ENCODE data around the gene ZNF304.

DNA sequence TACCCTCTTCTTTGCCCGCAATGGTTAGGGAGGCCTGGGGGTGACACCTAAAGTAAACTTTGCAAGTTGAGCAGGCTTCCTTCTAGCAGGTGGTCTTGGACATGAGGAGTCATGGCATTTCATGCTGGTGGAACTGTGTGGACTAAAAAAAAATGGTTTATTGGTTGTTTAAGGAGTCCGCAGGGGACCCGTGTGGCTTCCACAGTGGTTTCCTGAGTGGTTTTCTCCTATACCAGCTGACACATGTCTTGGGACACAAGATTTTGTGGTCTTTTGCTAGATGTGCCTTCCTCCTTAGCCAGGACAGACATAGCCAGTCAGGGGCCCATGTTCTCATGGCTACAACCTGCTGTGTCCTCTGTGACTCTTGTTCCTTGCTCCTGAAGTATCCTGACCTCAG, 29.3 kb upstream of the ZNF304 start:
- TF ChIP-seq ZNF274 (IDR thresholded peaks at IDR 0.05; ENCODE audit: low read depth, low read length): no peak
- TF ChIP-seq SUZ12 (IDR thresholded peaks at IDR 0.05; ENCODE audit: extremely low read depth, insufficient read depth, insufficient read length): no peak
- TF ChIP-seq YY1 (IDR thresholded peaks at IDR 0.05; ENCODE audit: insufficient read depth, insufficient read length): no peak
